Kidney tubule cell (primary cell): Measurements from ENCODE around the gene PSMG4.

Source experiments
- DNase-seq: peaks from one replicate; pipeline ENCODE4 v3.0.0-alpha.2; 2018; ENCODE audit warnings: low spot score

Gene PSMG4

DNA sequence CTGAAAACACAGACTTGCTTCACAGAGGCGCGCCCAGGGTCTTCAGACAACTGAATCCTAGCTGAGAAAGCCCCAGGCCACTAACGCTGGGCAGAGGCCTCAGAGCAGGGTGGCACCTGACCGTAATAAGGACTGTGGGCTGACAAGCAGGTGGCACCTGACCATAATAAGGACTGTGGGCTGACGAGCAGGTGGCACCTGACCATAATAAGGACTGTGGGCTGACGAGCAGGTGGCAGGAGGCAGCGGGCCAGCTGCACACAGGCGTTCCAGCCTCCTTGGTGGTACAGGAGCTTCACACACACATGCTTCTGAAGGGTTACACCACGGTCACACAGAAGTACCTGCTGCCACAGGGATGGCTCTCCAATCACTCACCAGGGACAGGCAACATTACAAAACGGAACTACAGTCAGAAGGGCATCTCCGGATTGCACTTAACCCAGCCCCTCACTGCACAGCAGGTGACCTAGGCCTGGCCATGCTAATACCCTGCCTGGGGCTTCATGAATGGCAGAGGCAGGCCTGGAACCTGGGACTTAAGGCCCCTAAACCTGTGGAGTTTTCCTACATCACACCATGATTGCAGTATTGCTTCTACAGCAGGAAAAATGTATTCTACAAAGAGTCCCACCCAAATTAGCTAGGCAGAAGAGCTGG lies 50.8 kb downstream of the PSMG4 start:
- DNase-seq = no peak

DNA sequence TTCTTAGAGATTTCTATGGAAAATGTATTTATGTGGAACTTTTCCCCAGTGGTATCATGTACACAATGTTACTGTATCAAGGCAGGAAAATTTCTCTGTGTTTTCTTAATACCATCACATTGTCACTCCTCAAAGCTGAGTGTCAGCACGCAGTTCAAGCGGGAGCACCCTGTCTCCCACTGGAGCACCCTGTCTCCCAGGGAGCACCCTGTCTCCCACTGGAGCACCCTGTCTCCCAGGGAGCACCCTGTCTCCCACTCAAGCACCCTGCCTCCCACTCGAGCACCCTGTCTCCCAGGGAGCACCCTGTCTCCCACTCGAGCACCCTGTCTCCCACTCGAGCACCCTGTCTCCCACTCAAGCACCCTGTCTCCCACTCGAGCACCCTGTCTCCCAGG lies 51.3 kb downstream of the PSMG4 start:
- no peak for DNase-seq

DNA sequence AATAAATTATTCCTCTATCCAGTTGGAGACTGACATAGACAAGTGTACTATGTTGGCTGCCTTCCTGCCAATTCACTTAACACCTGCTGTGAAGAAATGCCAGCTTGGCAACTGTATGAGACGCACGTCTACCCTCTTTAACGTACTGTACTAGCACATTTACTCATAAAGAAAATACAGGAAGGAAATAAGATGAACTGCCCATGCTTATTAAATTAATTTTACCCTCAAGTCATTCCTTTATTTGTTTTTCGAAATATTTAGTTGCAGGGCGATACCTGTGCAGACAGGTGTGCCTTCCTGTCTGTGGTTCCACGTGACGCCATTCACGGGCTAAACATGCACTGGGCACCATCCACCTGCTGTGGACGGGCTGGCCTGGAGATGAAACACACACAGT lies 52.0 kb downstream of the PSMG4 start:
- no peak for DNase-seq

DNA sequence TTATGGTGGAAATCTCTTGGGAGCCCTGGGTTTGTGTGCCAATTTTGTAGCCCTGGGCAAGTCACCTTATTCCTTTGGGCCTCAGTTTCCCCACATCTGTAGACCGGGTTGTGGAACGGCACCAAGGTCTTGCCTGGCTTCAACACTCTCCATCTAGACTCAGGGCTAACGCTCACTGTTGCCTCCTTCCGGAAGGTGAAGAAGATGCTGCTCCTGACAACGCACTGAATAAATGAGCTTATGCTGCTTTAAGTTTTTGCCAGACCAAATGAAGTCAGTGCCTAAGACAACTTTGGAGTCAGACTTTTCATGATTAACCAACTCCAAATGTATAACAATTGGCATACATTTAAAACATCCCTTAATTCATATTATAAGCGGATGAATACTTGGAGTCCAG lies 53.1 kb downstream of the PSMG4 start:
- DNase-seq = no peak

DNA sequence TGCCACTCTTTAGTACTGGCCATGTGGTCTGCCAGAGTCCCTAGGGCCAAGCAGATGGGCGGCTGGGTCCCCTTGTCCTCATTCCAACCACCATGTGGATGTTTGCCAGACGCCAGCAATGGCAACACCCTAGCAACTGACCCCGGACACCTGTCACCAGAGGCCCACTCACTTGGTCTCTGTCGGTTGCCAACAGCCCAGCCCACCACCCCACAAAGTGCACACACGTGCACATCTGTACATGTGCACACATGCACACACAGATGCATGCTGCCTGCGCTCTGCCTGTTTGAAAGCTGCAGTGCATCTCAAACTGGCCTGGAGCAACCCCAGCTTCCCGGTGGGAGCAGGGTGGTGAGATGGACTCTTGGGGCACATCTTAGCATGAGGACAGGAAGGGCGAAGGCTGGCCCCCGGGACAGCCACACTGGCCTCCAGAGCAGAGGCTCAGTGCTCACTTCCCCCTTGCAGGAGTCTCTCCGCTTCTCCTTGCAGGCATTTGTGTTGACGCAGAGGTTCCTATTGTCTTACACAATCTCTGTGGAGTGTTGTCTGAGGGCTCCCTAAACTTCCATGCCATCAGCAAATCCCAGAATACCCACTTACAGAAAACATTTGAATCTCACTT lies 54.0 kb downstream of the PSMG4 start:
- DNase-seq = no peak

DNA sequence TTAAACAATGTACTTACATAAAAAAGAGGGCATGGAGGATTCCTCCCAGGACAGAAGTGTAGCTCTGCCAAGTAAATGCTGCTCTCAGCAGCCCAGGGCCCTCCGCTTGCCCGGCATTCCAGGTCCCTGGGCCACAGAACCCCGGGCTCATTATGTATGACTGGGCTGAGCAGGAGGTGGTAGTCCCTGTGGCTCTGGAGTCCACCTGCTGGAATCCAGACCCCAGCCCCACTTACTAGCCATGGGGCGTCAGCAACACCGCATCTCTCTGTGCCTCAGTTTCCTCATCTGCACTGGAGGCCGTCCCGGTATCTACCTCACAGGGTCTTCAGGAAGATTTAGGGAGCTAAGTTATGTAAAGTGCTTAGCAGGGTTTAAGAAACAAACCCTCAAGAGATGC lies 55.4 kb downstream of the PSMG4 start:
- no peak for DNase-seq

DNA sequence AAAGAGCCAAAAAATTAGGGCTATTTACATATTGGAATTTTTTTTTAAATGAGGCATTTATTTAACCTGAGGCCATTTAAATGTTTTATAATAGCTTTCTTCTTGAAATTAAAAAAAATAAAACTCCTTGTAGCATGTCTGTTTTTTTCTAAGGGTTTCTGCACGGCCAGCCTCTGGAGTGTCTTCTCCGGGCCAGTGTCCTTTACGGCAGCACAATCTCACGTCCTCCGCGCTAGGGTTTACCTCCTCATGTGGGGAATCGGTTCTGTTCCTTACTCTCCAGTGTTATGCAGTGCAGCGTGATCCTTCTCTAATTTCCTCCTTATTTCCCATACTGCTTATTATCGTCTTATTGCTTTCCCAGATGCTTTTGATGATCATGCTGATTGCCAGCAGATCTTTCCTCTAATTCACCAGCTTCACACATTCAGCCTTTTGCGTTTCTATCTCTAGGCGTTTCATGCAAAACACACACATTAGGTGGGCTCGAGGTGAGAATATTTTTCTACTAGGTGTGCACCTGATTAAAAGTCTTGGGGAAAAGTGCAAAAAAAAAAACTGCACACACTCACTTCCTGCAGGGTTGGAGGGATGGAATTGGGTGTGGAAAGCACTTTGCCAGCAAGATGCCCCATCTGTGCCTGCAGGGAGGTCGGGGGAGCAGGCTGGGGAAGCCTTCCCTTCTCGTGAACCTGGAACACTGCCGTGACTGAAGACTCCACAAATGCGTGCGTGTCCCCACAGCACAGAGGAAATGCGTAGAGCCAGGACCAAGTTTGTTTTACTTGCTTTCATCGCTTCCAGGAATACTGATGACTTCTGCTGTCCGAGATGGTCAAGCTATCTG lies 56.1 kb downstream of the PSMG4 start:
- DNase-seq = no peak

DNA sequence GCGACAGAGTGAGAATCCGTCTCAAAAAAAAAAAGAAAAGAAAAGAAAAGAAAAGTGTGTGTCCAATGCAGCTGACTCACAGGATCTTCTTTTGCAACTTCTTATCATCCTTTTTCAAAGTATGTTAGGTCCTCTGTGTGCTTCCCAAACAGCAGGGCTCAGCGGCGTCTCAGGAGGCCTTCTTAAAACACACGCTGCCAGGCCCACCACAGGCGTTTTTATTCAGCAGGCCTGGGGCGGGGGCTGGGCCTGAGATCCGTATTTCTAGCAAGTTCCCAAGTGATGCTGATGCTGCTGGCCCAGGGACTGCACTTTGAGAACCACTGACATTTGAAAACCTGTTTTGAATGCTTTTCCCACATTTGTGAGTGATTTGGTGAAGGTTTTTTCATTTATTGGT lies 57.1 kb downstream of the PSMG4 start:
- DNase-seq = no peak

DNA sequence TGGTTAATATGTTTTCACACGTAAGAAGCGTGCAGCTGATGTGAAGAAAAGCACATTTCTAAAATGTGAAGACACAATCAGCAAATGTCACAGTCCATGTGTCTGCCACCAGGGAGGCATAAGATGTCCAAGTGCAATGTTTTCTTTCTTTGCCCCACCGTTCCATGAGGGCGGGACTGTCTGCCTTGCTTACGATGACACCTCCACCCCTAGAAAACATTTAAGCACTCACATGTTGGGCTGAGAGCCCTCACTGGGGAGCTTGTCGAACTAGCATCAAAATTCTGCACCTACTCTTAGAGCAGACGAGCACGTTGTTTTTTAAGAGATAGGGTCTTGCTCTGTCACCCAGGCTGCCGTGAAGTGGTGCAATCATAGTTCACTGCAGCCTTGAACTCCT lies 57.6 kb downstream of the PSMG4 start:
- no peak for DNase-seq

DNA sequence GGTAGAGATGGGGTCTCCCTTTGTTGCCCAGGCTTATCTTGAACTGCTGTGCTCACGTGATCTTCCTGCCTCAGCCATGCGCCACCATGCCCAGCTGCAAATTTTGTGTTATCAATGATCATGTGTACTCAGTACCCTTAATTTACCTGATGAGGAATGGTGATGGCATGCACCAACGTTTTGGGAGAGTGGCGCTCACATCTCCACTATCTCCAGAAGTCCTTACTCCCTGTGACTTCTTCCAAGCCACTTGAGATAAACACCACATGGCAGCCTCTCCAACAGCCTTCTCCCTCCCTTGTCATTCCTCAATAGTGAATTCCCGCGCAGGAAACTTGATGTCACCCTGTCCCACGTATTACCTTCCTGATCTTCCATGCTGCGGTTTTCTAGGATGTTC lies 58.1 kb downstream of the PSMG4 start:
- no peak for DNase-seq
